GM12892 (cell line): ENCODE measurements around the gene PHLDB1. TPM values are rescaled to one million over a fixed set of nuclear protein-coding genes. Genes with fewer than 3 reads are reported as not detected.
"Not testable (repeated sequence)": the region's sequence is repeated elsewhere in the genome, so short reads cannot be mapped to it uniquely, and the experiment has no call there.

Experiments
- DNase-seq: peaks from one replicate; pipeline ENCODE4 v3.0.0; 2011; ENCODE audit not compliant: insufficient read length
- FAIRE-seq: peaks from 2 replicates; lab custom pipeline; 2011; peaks lifted over from hg19 to GRCh38; lab: Jason Lieb, UNC
- POLR2A ChIP-seq: IDR thresholded peaks from 2 replicates; pipeline ENCODE4 v1.6.1; 2011; ENCODE audit warnings: low read depth, low read length, control low read depth
- POLR2AphosphoS5 ChIP-seq: IDR thresholded peaks from 2 replicates; pipeline ENCODE4 v1.6.1; 2011; ENCODE audit warnings: low read depth, low read length, control low read depth
- TAF1 ChIP-seq: IDR thresholded peaks from 2 replicates; pipeline ENCODE4 v1.6.1; 2011; ENCODE audit warnings: low read depth, mild to moderate bottlenecking, control low read depth, low read length, borderline replicate concordance
- polyA plus RNA-seq: library from polyadenylated mRNA; unstranded; fragments of >200 nt; gene quantifications from one replicate; pipeline ENCODE4 v1.2.1, GENCODE V29; 2012; ENCODE audit warnings: missing spikeins, inconsistent platforms; ENCODE audit not compliant: missing spikeins

The PHLDB1 gene
- polyA plus RNA-seq, result not detected

- TF ChIP-seq POLR2A, result no peak
- no peak for TF ChIP-seq POLR2AphosphoS5
- no peak for TF ChIP-seq TAF1
- DNase-seq, result no peak
- FAIRE-seq, result peak; percentile 76
These were observed at the start of gene PHLDB1 for GRCh38 chr11:118607401-118608359. Gene PHLDB1 (plus strand): TSS chr11:118607615. CDS start chr11:118613837, 6,222 bp downstream.

GRCh38 chr11:118560806-118561205 is 46.6 kb upstream of the PHLDB1 start:
- TF ChIP-seq TAF1, result no peak
- TF ChIP-seq POLR2A, result no peak
- FAIRE-seq, result no peak
- no peak for DNase-seq

- FAIRE-seq, result no peak
- no peak for TF ChIP-seq POLR2A
- no peak for TF ChIP-seq POLR2AphosphoS5
- TF ChIP-seq TAF1, result no peak
- DNase-seq, result no peak
These were observed 42.4 kb upstream of the PHLDB1 start for GRCh38 chr11:118565051-118565450.

DNA sequence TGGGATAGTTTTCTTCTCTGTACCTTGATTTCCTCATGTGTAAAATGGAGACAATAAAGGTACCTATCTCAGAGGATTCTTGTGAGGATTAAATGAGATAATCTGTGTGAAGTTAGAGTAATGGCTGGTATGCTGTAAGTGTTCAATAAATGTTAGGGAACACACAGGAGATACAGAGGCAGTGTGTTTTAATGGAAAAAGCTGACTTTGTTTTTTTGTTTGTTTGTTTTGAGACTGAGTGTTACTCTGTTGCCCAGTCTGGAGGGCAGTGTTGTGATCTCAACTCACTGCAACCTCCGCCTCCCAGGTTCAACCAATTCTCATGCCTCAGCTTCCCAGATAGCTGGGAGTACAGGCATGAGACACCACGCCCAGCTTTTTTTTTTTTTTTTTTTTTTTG is 37.7 kb upstream of the PHLDB1 start:
- no peak for DNase-seq
- no peak for FAIRE-seq
- TF ChIP-seq POLR2AphosphoS5, result no peak
- no peak for TF ChIP-seq POLR2A

GRCh38 chr11:118570787-118571186 is 36.6 kb upstream of the PHLDB1 start:
- DNase-seq (no peak), FAIRE-seq (no peak)
- TF ChIP-seq POLR2AphosphoS5, result no peak
- TF ChIP-seq TAF1, result no peak
- no peak for TF ChIP-seq POLR2A

DNA sequence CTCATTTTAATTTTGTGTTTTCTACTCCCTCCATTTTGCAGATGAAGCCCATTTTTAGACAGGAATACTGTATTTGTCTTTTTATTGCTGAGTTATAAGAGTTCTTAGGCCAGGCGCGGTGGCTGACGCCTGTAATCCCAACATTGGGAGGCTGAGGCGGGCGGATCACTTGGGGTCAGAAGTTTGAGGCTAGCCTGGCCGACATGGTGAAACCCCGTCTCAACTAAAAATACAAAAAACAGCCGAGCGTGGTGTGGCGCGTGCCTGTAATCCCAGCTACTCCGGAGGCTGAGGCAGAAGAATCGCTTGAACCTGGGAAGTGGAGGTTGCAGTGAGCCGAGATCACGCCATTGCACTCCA is 35.7 kb upstream of the PHLDB1 start:
- not testable (repeated sequence) for DNase-seq, FAIRE-seq

DNA sequence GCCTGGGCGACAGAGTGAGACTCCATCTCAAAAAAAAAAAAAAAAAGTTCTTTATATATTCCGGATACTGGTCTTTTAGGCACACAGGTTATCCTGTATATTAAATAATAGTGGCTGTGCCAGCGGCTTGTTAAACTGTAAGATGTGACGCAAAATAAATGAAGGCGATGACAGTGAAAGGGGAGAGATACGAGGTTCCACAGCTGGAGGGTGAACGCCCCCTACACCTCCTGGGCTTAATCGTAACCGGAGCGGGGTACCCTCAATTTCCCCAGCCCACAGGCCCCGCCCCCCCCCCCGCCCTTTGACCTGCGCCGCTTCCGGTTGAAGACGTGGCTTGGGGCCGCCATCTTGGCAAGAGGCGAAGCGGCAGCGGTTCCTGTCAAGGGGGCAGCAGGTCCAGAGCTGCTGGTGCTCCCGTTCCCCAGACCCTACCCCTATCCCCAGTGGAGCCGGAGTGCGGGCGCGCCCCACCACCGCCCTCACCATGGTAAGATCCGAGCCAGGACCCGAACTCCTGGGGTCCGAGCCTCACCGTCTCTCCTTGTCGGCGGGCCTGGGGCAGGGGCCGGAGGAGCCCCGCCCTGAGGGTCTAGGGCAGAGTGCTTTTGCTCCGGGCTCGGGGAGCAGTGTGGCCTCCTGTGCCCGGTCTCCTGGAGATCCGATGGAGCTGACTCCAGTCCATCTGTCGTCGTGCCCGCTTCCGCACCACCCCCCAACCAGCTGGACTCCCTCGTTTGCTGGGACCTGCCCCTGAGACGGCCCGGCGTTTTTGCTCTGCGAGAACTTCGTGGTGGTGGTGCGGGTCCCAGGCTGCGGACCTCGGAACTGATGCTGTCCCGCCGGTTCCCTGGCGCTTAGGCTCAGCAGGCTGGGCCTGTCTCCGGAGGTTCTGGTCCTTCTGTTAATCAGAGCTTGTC is 35.1 kb upstream of the PHLDB1 start, which contains the start of gene ARCN1:
Gene ARCN1 (plus strand): TSS at position 349 of the 920 bp plus-strand sequence. CDS start 139 bp downstream, at position 488.
- FAIRE-seq (peak; percentile 87), DNase-seq (peak; percentile 76)
- peak; percentile 89 for TF ChIP-seq POLR2A
- peak; percentile 90 for TF ChIP-seq POLR2AphosphoS5
- TF ChIP-seq TAF1, result peak; percentile 61; the same call in 1 of the 2 replicates

DNA sequence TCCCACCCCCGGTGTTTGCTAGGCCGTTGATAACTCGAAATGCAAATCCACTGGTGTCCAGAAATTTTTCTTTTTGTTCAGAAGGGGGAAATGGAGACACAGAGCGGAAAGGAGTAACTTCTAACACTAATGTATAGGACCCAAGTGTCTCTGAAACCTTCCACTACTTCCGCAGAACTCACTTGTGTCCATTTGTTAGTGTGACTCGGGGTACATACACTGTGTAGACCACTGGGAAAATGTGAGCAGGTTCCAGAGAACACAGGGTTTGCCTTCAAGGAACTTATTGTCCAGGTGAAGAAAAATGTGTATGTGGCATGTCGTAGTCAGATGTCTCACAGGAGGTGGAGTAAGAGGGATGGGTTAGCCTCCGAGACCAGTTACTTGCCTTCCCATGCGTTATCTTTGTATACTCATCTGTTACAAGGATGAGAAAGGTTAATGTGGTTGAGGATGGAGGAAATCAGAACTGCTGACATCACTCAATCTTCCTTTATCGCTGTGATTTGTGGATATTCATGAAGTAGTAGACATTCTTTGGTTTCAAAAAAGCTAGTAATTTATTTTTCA is 34.3 kb upstream of the PHLDB1 start:
- no peak for DNase-seq
- TF ChIP-seq TAF1, result no peak
- TF ChIP-seq POLR2AphosphoS5, result peak; percentile 18; the same call in 1 of the 2 replicates
- FAIRE-seq, result peak; percentile 84

- DNase-seq, result no peak
- TF ChIP-seq POLR2AphosphoS5, result no peak
- no peak for TF ChIP-seq POLR2A
- no peak for TF ChIP-seq TAF1
- FAIRE-seq, result no peak
These were observed 32.8 kb upstream of the PHLDB1 start for GRCh38 chr11:118574636-118575035.

DNA sequence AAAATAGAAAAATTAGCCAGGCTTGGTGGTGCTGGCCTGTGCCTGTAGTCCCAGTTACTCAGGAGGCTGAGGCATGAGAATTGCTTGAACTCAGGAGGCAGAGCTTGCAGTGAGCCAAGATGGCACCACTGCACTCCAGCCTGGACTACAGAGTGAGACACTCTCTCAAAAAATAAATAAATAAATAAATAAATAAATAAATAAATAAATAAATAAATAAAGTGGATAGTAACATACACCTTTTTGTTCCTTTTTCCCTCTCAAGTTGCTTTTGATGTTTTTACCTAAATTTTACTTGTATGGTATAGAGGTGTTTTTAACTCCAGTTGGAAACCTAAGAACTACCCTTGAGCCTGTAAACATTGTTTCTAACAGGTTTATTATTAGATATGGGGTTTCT is 29.4 kb upstream of the PHLDB1 start:
- not testable (repeated sequence) for DNase-seq, FAIRE-seq

DNA sequence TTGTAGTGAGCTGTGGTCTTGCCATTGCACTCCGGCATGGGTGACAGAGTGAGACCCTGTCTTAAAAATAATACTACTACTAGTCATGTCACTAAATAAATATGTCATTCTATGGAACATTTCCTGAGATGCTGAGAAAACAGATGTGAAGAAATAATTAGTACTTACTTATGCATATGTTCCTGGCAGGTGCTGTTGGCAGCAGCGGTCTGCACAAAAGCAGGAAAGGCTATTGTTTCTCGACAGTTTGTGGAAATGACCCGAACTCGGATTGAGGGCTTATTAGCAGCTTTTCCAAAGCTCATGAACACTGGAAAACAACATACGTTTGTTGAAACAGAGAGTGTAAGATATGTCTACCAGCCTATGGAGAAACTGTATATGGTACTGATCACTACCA is 26.4 kb upstream of the PHLDB1 start:
- TF ChIP-seq POLR2A, result no peak
- TF ChIP-seq TAF1, result no peak
- TF ChIP-seq POLR2AphosphoS5, result no peak
- FAIRE-seq, result no peak
- DNase-seq, result no peak
